SH-SY5Y (cell line): ENCODE results near the gene OBP2A.

Experiments
- GATA2 ChIP-seq: IDR thresholded peaks from 2 replicates; pipeline ENCODE4 v1.6.1; 2011; ENCODE audit warnings: mild to moderate bottlenecking, low read depth, low read length
- GATA3 ChIP-seq: IDR thresholded peaks from 2 replicates; pipeline ENCODE4 v1.6.1; 2011; ENCODE audit warnings: low read depth, mild to moderate bottlenecking, low read length, moderate library complexity

DNA sequence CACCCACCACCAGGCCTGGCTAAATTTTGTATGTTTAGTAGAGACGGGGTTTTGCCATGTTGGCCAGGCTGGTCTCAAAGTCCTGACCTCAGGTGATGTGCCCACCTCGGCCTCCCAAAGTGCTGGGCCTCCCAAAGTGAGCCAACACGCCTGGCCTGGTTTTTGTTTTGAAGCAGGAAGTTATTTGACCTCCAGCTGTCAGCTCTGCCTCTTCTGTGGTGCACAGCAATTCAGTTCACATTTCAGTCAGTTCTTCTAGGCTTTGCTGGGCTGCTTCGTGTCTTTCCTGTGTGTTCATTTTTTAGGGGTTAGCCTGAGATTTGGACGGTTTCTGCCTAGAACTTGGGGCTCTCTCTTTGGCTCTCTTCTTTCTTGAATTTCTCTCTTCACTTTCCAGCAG lies 15.8 kb upstream of the OBP2A start:
- no peak for TF ChIP-seq GATA2
- no peak for TF ChIP-seq GATA3
